Endothelial cell of umbilical vein (primary cell): ENCODE measurements around the gene USP7.
"Not testable (repeated sequence)": the region's sequence is repeated elsewhere in the genome, so short reads cannot be mapped to it uniquely, and the experiment has no call there.

Source experiments
- POLR2AphosphoS5 ChIP-seq: IDR thresholded peaks from 2 replicates; pipeline ENCODE4 v1.6.1; 2012; ENCODE audit warnings: low read depth, mild to moderate bottlenecking, control low read depth, low read length, moderate library complexity; ENCODE audit not compliant: insufficient read depth
- TF ChIP-seq, protein P1 (sequence below), 2 donors: IDR thresholded peaks; 1 replicate in 1 of 2; 2 replicates in 1 of 2; pipeline ENCODE4 v1.5.1; 2011; ENCODE audit warnings: low read length in 2 of 2, mild to moderate bottlenecking in 2 of 2, moderate library complexity in 2 of 2, control low read depth in 1 of 2, inconsistent platforms in 1 of 2, low read depth in 1 of 2; ENCODE audit not compliant: insufficient read depth in 1 of 2; ENCODE audit errors: extremely low read depth in 1 of 2

DNA sequence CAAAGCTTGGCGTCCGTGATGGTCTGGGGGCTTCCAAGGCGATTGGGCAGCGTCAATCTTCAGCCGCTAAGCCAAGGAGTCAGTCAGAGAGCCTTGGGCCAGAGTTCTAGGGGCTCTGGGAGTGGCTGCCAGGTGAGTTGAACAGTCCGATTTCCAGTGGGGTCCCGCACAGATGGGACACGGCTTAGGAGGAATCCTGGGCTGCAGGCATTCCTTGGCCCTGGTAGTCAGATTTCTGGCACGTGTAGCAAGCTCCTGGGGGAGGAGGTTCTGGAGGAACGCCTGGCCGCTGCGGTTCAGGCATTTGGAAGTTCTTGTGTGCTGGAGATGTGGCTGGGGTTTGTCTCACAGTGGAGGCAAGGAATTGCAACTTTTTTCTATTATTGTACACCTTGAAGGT, 120.4 kb downstream of the USP7 start:
- not testable (repeated sequence) for TF ChIP-seq POLR2AphosphoS5
- TF ChIP-seq, protein P1, sequence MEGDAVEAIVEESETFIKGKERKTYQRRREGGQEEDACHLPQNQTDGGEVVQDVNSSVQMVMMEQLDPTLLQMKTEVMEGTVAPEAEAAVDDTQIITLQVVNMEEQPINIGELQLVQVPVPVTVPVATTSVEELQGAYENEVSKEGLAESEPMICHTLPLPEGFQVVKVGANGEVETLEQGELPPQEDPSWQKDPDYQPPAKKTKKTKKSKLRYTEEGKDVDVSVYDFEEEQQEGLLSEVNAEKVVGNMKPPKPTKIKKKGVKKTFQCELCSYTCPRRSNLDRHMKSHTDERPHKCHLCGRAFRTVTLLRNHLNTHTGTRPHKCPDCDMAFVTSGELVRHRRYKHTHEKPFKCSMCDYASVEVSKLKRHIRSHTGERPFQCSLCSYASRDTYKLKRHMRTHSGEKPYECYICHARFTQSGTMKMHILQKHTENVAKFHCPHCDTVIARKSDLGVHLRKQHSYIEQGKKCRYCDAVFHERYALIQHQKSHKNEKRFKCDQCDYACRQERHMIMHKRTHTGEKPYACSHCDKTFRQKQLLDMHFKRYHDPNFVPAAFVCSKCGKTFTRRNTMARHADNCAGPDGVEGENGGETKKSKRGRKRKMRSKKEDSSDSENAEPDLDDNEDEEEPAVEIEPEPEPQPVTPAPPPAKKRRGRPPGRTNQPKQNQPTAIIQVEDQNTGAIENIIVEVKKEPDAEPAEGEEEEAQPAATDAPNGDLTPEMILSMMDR (IDR thresholded peaks at IDR 0.05; ENCODE audit: extremely low read depth in 1 of 2, insufficient read depth in 1 of 2, low read depth in 1 of 2, low read length in 2 of 2): not testable (repeated sequence)
